T47D (cell line): ENCODE data around the gene ULBP1.
"Not testable (repeated sequence)": the region's sequence is repeated elsewhere in the genome, so short reads cannot be mapped to it uniquely, and the experiment has no call there.

ENCODE experiments used
- DNase-seq, 2 experiments: peaks; one replicate each; pipeline versions ENCODE4 v3.0.0 to v3.0.0-alpha.2; 2011 to 2012; ENCODE audit warnings: low read depth in 1 of 2, low spot score in 1 of 2
- JUND ChIP-seq: IDR thresholded peaks from 2 replicates; pipeline ENCODE4 v1.6.1; 2012; ENCODE audit warnings: low read depth
- in situ Hi-C: cut with HindIII; loops from 2 replicates; pipeline ENCODE4 v1.10.0; 2016; ENCODE audit warnings: low sequenced_read_pairs, low pct_unique_long_range_greater_than_20kb

Gene ULBP1

GRCh38 chr6:150016324-150017185 lies 52.8 kb downstream of the ULBP1 start:
- DNase-seq: peak; percentile 35 to 73

GRCh38 chr6:150017186-150017521 lies 53.4 kb downstream of the ULBP1 start:
- in situ Hi-C loops, DNase-seq: not testable (repeated sequence)

More at GRCh38 chr6:150016324-150017185, 52.8 kb downstream of the ULBP1 start:
- in situ Hi-C loops: no loop called here
- TF ChIP-seq JUND: no peak

GRCh38 chr6:150018846-150019580 lies 55.3 kb downstream of the ULBP1 start:
- no peak for DNase-seq
- no peak for TF ChIP-seq JUND
- in situ Hi-C loops: no loop called here

- DNase-seq, in situ Hi-C loops: not testable (repeated sequence)
These were observed 58.1 kb downstream of the ULBP1 start for GRCh38 chr6:150021870-150022269.
